HUES6 (cell line): ENCODE results near the gene NEGR1.

Experiments used
- H3K27ac ChIP-seq: 2 replicates; pipeline ENCODE4 v1.7.0; 2013; ENCODE audit warnings: low read depth, mild to moderate bottlenecking, low read length, inconsistent platforms
- H3K27me3 ChIP-seq: 2 replicates; pipeline ENCODE4 v1.6.1; 2013; ENCODE audit warnings: low read length; ENCODE audit not compliant: control insufficient read depth, insufficient read depth
- H3K36me3 ChIP-seq: 2 replicates; pipeline ENCODE4 v1.6.1; 2013; ENCODE audit warnings: low read length; ENCODE audit not compliant: control insufficient read depth, insufficient read depth
- H3K4me1 ChIP-seq: 2 replicates; pipeline ENCODE4 v1.6.1; 2013; ENCODE audit warnings: low read length; ENCODE audit not compliant: control insufficient read depth, insufficient read depth
- H3K4me3 ChIP-seq: 2 replicates; pipeline ENCODE4 v1.5.1; 2013; ENCODE audit warnings: low read depth, low read length
- H3K9ac ChIP-seq: one replicate; pipeline ENCODE4 v1.6.1; 2013; ENCODE audit warnings: mild to moderate bottlenecking, low read length
- H3K9me3 ChIP-seq: 2 replicates; pipeline ENCODE4 v1.6.1; 2013; ENCODE audit warnings: low read depth, low read length; ENCODE audit not compliant: control insufficient read depth, insufficient read depth

NEGR1 gene

DNA sequence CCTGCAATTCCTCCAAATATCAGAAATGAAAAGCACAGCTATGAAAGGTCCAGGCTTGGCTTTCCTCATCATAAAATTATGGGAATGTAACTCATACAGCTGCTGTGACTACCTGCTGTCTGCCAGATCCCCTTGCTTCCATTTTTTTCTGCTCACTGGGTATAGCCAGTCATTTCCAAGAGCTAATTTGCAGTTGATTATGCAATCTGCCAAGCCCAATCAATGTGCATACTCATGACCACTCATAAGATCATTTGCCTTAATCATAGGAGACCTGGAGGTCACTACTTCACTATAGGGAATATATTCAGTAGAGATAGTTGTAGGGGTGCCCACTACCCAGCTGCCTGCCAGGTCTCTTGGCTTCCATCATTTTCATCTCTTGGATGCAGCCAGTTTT is 783.8 kb downstream of the NEGR1 start:
- H3K27me3 ChIP-seq: no peaks in the 10 kb centered on the region
- H3K4me3 ChIP-seq: no peak overlapping the region

DNA sequence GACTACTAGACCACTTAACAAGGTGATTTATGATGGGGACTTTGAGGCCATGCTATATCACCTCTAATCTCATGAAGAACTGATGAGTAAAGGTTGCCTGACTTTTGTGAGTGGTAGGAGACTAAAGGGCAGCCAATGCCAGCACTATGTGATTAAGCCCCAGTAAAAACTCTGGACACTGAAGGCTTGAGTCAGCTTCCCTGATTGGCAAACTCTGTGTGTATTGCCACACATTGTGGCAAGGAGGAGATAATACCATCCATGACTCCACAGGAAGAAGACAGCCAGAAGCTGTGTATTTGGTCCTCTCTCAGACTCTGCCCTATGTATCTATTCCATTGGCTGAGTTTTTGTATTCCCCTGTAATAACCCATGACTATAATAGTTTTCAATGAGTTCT is 788.2 kb downstream of the NEGR1 start:
- H3K4me3 ChIP-seq: no peak overlapping the region
- no peaks in the 10 kb centered on the region for H3K27me3 ChIP-seq
- H3K4me1 ChIP-seq: no peaks in the 10 kb centered on the region
- no peak overlapping the region for H3K9ac ChIP-seq
- H3K36me3 ChIP-seq: no peaks in the 10 kb centered on the region
- no peaks in the 10 kb centered on the region for H3K9me3 ChIP-seq
- H3K27ac ChIP-seq: no peak overlapping the region

More for the DNA sequence above, 783.8 kb downstream of the NEGR1 start:
- Histone ChIP-seq H3K36me3 (no peaks in the 10 kb centered on the region), H3K27ac (no peak overlapping the region), H3K9ac (no peak overlapping the region), H3K9me3 (no peaks in the 10 kb centered on the region), H3K4me1 (no peaks in the 10 kb centered on the region)

DNA sequence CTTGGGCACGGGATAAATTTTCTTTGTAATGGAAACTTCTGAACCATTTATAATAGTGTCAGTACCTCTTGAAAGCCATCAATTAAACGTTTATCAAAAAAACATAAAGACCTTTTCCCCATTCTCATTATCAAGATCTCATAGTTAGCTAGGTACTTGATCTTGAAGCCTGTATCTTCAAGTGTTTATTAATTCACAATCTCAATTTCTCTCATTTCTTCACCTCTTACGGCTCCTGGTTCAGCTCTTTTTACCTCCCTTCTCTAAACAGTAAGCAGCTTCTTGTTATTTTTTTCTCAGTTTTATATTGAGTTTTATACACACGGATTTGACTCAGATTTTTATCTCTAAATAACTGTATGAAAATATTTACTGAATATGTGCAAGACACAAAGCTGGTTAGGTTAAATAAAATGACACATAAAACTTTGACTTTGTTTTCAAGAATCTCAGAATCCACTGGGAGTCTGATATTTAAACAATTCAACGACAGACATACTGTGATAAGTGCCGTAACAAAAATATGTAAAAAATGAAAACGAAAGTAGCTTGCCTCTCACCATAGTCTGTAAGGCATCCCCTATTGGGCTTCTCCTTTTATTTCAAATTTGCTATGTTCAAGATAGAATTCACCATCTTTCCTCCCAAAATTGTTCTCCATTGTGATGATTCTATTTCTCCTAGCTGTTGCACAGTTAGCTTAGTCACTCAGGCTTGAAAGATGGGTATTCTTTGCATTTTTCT is 789.9 kb downstream of the NEGR1 start:
- Histone ChIP-seq H3K4me1 (no peaks in the 10 kb centered on the region), H3K36me3 (no peaks in the 10 kb centered on the region), H3K27me3 (no peaks in the 10 kb centered on the region), H3K27ac (no peak overlapping the region), H3K4me3 (no peak overlapping the region), H3K9ac (no peak overlapping the region), H3K9me3 (no peaks in the 10 kb centered on the region)

DNA sequence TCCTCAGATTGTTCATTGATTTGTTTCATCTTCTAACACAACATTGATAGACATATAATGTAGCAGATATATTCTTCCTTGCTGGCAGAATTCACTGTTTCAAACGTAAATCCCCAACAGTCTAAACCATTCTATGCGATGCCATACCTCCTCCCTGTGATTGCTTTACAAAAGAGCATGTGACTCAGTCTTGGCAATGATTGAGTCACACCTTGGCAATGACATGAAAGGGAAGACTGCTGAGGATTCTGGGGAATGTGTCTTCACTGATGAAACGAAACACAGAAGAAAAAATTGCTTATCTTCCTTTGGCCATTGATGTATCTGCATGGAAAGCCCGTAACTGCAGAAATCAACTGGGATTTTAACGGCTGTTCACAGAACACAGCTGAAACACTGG is 791.9 kb downstream of the NEGR1 start:
- H3K9me3 ChIP-seq: no peaks in the 10 kb centered on the region
- no peak overlapping the region for H3K4me3 ChIP-seq
- H3K9ac ChIP-seq: no peak overlapping the region
- H3K27ac ChIP-seq: no peak overlapping the region
- H3K4me1 ChIP-seq: no peaks in the 10 kb centered on the region
- H3K36me3 ChIP-seq: no peaks in the 10 kb centered on the region
- H3K27me3 ChIP-seq: no peaks in the 10 kb centered on the region

DNA sequence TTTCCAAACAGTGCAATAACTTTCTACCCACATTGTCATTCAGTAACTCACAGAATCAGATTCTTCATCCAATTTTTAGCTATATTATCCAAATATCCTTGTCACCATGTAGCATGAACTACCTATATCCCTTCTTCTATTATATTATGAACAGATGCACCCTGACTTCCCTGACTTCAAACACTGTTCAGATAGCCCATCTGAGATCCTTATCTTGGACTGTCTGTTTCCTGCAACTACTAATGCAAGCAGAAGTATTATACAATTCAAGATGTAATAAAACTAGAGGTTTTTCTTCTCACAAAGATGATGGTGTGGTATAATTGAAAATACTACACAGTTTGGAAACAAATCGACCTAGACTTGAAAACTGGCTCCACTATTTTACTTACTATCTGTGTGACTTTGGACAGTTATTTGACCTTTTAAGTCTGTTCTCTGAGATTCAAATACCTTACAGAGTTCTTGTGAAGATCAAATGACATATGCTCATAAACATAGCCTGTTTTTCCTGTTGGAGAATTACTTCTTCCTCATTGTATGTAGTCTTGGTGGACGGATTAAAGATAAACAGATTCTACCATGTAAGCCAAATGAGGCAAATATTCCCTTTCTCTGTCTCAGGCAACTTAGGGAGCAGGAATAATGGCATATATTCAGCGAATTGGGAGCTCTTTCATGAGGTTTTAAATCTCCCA is 793.6 kb downstream of the NEGR1 start:
- Histone ChIP-seq H3K4me3 (no peak overlapping the region), H3K36me3 (no peaks in the 10 kb centered on the region), H3K27ac (no peak overlapping the region), H3K27me3 (no peaks in the 10 kb centered on the region), H3K9ac (no peak overlapping the region), H3K4me1 (no peaks in the 10 kb centered on the region), H3K9me3 (no peaks in the 10 kb centered on the region)

DNA sequence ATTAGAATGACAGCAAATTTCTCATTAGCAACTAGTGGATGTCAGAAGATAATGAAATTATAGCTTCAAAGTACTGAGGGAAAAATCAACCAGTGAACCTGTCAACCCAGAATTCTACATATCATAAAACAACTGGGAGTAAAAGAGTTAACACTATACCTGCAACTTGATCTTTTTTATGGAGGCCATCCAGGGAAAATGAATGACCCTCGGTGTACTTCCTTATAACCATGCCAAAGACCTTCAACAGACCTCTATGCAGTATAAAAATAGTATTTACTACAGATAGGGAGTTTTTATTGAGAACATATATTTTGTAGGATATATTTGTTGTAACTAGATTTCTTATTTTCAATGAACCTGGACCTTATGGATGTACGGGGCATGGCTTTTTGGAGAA is 809.0 kb downstream of the NEGR1 start:
- no peak overlapping the region for H3K9ac ChIP-seq
- H3K36me3 ChIP-seq: no peaks in the 10 kb centered on the region
- no peak overlapping the region for H3K27ac ChIP-seq

DNA sequence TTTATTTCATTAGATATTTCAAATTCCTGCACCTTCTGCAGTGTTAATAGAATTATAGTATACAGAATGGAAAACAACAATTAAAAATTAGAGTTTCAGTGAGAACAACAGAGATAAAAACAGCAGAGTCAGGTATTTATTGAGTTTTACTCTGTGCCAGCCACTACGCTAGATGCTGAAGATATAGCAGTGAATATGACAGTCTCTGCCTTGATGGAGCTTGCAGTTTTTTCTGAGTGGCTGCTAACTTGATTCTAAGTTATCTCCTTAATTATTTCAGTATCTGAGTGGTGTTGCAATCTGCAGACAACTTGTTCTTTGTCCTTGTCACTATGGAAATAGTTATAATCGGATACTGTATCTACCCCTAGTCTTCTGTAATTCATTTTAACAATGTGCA is 817.2 kb downstream of the NEGR1 start:
- Histone ChIP-seq H3K27me3 (no peaks in the 10 kb centered on the region), H3K9me3 (no peaks in the 10 kb centered on the region), H3K9ac (no peak overlapping the region), H3K4me3 (no peak overlapping the region), H3K27ac (no peak overlapping the region), H3K4me1 (peaks cover 17% of the 10 kb centered on the region), H3K36me3 (no peaks in the 10 kb centered on the region)

More for the DNA sequence above, 809.0 kb downstream of the NEGR1 start:
- peaks cover 5% of the 10 kb centered on the region for H3K4me1 ChIP-seq
- H3K9me3 ChIP-seq: no peaks in the 10 kb centered on the region
- no peaks in the 10 kb centered on the region for H3K27me3 ChIP-seq
- no peak overlapping the region for H3K4me3 ChIP-seq

DNA sequence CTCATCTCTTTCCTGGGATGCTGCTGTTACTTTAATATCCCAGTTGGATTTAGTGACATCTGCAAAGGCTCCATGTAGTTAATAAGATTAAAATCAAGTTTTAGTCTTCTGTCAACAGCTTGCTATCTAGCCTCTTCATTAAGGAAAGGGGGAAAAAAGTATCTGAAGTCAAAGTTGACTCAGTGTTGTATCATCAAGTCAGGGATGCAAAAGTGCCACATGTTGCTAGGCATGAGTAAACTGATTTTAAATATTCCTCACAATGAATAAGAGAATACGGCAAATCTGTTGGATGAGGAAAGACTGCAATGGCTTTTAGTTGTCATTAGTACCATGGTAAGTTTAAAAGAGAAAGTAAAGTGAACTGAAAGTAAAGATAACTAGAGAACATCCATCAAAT is 818.3 kb downstream of the NEGR1 start:
- Histone ChIP-seq H3K4me3 (no peak overlapping the region), H3K9me3 (no peaks in the 10 kb centered on the region), H3K27me3 (no peaks in the 10 kb centered on the region), H3K4me1 (peaks cover 17% of the 10 kb centered on the region), H3K36me3 (no peaks in the 10 kb centered on the region), H3K9ac (no peak overlapping the region), H3K27ac (no peak overlapping the region)

DNA sequence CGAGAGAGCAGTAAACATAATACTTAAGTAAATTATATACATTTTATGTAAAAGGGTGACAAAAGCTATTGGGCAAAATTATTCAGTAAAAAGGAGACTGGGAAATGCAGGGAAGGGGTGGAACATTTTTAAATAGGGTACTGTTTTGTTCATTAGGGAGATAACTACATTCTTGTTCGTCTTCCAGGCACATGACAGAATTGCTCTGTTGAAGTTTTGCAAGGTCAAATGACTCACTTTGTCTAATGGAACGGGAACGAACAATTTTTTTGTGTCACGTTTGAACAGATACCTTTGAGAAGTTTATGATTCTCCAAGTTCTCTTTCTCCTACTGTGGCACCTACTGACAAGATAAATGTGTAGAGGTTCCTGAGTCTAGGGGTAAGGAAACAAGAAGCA is 819.2 kb downstream of the NEGR1 start:
- Histone ChIP-seq H3K9me3 (no peaks in the 10 kb centered on the region), H3K27ac (no peak overlapping the region; the same call in 1 of the 2 replicates), H3K36me3 (no peaks in the 10 kb centered on the region), H3K9ac (no peak overlapping the region), H3K27me3 (no peaks in the 10 kb centered on the region), H3K4me3 (0 out of 2 replicates have a peak overlapping the region, but pooled peaks have one; percentile 7), H3K4me1 (peaks cover 17% of the 10 kb centered on the region)

DNA sequence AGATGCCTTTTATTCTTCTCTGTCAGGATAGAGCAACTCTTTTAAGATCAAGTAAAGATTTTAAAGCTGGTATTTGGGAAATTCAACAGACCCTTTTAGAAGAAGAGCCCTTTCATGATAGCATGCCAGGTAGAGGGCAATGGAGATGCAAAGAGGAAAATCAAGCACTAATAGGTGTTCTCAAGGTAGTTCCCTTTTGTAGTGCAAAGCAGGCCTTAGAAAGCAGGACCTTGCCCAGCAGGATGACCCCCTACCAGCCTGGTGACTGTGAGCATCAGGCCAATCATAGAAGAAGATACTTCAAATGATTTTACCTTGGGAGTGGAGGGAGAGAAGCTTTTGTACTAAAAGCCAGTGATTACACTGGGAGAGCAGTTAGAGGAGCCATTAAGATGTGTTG is 820.1 kb downstream of the NEGR1 start:
- H3K4me1 ChIP-seq: peaks cover 17% of the 10 kb centered on the region
- no peak overlapping the region for H3K9ac ChIP-seq
- no peaks in the 10 kb centered on the region for H3K36me3 ChIP-seq
- no peaks in the 10 kb centered on the region for H3K27me3 ChIP-seq
- no peaks in the 10 kb centered on the region for H3K9me3 ChIP-seq
- H3K27ac ChIP-seq: peak overlapping the region; percentile 75; the same call in 1 of the 2 replicates
- H3K4me3 ChIP-seq: no peak overlapping the region

DNA sequence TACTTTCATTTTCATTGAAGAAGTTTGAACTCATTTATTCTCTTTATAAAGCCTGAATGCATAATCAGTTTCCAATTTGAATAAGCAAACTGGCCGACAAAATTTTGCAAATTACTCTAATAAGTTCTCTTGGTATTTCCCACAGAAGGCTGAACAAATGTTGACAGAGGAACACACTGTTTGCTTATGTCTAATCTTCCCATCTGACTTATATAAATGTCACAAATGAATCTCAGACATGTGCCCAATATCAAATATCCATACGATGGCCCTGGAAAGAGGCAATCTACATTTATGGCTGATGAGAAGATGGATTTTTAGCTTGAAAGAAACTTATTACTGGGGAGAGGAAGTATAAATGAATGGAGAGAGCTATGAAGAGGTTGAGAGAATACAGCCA is 820.9 kb downstream of the NEGR1 start:
- H3K4me3 ChIP-seq: no peak overlapping the region
- H3K36me3 ChIP-seq: no peaks in the 10 kb centered on the region
- H3K4me1 ChIP-seq: peaks cover 17% of the 10 kb centered on the region
- no peak overlapping the region for H3K9ac ChIP-seq
- H3K27ac ChIP-seq: peak overlapping the region; percentile 39; the same call in 1 of the 2 replicates
- no peaks in the 10 kb centered on the region for H3K27me3 ChIP-seq
- H3K9me3 ChIP-seq: no peaks in the 10 kb centered on the region
